ENCODE measurements around the gene PAX2. TPM values are rescaled to one million over a fixed set of nuclear protein-coding genes. Genes with fewer than 3 reads are reported as not detected.
A peak's percentile ranks its signal among the peaks of the same experiment; 100 is the strongest.

The PAX2 gene
- total and polyA plus RNA-seq, 3 donors from 2014 or later: 1.1 to 3.7 (median 1.5) TPM

DNA sequence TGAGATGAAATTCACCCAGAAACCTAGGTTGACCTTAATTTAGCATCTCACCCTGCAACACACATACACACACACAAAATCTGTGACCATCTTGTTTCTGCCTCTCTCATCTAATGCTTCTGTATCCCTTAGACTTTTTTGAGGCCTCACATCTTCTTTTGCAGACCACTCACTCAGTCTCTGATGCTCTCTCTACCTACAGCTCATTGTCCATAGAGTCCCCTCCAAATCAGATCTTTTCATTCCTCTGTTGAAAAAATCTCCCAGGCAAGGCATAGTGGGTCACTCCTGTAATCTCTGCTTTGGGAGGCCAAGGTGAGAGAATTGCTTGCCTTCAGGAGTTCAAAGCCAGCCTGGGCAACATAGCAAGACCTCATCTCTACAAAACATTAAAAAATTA, 17.6 kb upstream of the PAX2 start:
- no peak overlapping the region for H3K4me3 ChIP-seq
- no peak for DNase-seq
- intact Hi-C loops (cut with DNase I; ENCODE audit: low total_unique reads): no loop called here
- no peak overlapping the region for H3K27ac ChIP-seq
- H3K9me3 ChIP-seq: no peaks in the 10 kb centered on the region
- H3K27me3 ChIP-seq: no peaks in the 10 kb centered on the region
- H3K36me3 ChIP-seq (ENCODE audit: low read depth, missing control alignments): no peaks in the 10 kb centered on the region
- TF ChIP-seq, protein P1, sequence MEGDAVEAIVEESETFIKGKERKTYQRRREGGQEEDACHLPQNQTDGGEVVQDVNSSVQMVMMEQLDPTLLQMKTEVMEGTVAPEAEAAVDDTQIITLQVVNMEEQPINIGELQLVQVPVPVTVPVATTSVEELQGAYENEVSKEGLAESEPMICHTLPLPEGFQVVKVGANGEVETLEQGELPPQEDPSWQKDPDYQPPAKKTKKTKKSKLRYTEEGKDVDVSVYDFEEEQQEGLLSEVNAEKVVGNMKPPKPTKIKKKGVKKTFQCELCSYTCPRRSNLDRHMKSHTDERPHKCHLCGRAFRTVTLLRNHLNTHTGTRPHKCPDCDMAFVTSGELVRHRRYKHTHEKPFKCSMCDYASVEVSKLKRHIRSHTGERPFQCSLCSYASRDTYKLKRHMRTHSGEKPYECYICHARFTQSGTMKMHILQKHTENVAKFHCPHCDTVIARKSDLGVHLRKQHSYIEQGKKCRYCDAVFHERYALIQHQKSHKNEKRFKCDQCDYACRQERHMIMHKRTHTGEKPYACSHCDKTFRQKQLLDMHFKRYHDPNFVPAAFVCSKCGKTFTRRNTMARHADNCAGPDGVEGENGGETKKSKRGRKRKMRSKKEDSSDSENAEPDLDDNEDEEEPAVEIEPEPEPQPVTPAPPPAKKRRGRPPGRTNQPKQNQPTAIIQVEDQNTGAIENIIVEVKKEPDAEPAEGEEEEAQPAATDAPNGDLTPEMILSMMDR (IDR thresholded peaks at IDR 0.05): no peak
- no peak for TF ChIP-seq POLR2A (IDR thresholded peaks at IDR 0.05)
- H3K4me1 ChIP-seq: peaks cover 21% of the 10 kb centered on the region

DNA sequence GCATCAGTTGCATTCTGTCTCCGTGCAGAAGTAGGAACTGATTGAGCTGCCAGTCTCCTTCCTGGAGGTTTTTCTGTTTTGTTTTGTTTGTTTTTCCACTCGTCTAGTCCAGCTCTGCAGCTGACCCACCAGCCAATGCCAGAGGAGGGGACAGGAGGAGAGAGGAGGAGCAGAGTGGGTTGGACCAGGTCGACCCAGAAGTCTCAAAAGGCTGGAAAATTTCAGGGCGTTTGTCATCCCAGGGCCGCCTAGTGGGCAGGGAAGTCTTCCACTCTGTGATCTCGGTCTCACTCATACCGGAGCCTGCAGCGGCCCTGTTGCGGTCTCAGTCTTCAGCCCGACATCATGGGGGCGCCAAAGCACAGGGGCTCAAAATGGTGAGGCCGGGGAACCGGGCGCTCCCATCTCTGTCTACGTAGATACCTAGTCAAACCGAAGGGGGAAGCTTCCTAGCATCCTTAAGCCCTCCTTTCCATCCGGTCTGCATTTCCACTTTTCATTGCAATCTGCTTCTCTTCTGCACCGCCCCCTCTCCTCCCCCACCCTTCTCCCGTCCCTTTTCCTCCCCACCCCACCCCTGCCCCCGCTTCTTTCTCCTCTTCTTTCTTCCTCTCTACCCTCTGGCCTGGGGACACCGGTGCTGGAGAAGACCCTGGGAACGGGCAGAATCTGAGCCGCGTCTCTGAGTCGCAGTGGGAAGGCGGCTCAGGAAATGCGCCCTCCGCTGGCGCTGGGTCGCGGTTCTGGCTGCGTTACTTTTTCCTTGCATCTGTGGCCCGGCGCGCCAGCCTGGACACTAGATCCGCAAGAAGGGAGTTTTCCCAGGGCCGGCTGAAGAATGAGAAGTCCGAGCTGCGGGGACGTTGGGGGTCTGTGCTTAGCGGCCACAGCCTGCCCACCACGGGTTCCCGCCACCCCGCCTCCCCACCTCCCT, 16.2 kb upstream of the PAX2 start:
- Histone ChIP-seq H3K36me3 (ENCODE audit: low read depth, missing control alignments) (no peaks in the 10 kb centered on the region), H3K27ac (no peak overlapping the region), H3K27me3 (no peaks in the 10 kb centered on the region), H3K4me1 (peaks cover 21% of the 10 kb centered on the region), H3K4me3 (peak overlapping the region; percentile 12 to 35), H3K9me3 (no peaks in the 10 kb centered on the region)
- peak; percentile 72 for DNase-seq
- WGBS, 2 donors: 4% methylated on average over 36 to 44 of the region's 44 CpGs
- intact Hi-C loops (cut with DNase I; ENCODE audit: low total_unique reads): no loop called here
- no peak for TF ChIP-seq POLR2A (IDR thresholded peaks at IDR 0.05)
- TF ChIP-seq, protein P1 (IDR thresholded peaks at IDR 0.05): peak in 1 of 3 experiments; percentile 20

DNA sequence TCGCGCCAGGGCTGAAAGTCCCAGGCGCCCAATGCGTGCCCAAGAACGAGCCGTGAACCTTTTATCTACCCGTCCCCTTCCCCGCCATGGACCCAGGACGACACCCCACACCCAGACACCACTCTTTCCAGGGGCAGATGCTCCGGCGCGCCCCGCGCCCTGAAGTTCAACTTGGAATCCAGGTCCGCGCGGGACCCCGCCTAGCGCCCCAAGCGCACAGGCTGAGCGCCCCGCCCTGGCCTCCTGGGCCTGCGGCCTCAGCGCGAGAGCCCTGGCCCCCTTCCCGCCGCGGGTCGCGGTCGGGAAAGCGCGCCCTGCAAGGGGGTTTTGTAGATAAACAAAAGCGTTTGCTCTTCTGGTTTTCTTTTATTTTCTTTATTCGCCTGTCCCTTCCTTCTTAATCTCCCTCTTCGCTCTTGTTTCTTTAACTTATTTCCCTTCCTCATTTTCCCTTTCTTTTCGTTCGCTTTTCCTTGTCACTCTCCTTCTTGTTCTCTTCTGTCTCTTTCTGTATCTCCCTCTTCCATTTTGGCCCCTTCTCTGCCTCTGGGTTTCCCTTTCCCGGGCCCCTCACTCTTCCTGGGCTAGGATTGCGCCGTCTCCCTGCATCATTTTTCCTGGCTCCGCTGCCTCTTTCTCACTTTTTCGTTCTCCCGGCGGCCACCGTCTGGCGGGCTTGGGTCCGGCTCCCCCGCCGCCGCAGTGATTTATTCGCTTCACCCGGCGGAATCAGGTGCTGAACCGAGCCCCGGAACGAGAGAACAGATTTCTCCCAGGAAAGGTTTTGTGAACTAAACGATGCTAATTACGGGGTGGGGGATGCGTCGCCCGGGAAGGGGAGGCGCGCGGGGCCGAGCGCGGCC, 15.3 kb upstream of the PAX2 start:
- no peak for DNase-seq
- intact Hi-C loops (cut with DNase I; ENCODE audit: low total_unique reads): no loop called here
- Histone ChIP-seq H3K9me3 (no peaks in the 10 kb centered on the region), H3K36me3 (ENCODE audit: low read depth, missing control alignments) (no peaks in the 10 kb centered on the region), H3K27ac (no peak overlapping the region), H3K4me1 (peaks cover 21% of the 10 kb centered on the region), H3K27me3 (no peaks in the 10 kb centered on the region), H3K4me3 (peak overlapping the region; percentile 12 to 35)
- TF ChIP-seq POLR2A (IDR thresholded peaks at IDR 0.05): no peak
- TF ChIP-seq, protein P1 (IDR thresholded peaks at IDR 0.05): no peak
- 2% methylated on average over 58 to 68 of the region's 68 CpGs for WGBS, 2 donors

DNA sequence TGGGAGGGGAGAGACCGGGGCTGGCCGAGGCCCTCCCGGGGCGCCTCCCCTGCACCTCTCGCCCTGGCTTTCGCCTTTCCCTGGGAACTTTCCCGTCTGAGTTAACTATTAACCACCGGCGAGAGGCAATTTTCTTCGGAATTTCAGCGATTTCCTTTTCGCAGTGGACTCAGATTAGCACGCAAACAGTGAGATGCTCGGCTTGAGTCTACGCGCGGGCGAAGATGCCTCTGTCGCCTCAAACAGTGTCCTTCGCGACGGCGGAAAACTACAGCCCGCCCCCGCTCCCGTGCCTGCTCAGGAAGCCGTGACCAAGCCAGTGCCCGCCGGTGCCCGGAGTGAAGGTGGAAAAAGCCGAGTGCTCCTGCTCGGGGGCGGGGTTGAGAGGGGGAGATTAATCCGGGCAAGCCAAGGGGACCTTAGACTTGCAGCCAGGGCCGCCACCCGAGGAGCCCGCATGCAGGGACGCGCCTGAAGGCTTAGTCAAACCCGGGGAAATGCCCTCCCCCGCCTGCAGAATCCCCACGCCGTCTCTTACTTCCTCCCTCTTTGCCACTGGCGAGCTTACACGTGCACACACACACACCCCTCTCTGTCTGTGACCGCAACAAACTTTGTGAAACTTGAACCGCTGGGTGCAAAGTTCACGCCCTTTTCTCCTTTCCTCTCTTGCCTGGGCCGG, 14.5 kb upstream of the PAX2 start:
- 2 to 4% methylated on average over 32 to 49 of the region's 49 CpGs for WGBS, 2 donors
- no peaks in the 10 kb centered on the region for H3K36me3 ChIP-seq (ENCODE audit: low read depth, missing control alignments)
- peaks cover 21% of the 10 kb centered on the region for H3K4me1 ChIP-seq
- H3K27ac ChIP-seq: no peak overlapping the region
- no peaks in the 10 kb centered on the region for H3K9me3 ChIP-seq
- TF ChIP-seq, protein P1 (IDR thresholded peaks at IDR 0.05): no peak
- no peak for TF ChIP-seq POLR2A (IDR thresholded peaks at IDR 0.05)
- intact Hi-C loops (cut with DNase I; ENCODE audit: low total_unique reads): no loop called here
- DNase-seq: peak; percentile 44
- no peaks in the 10 kb centered on the region for H3K27me3 ChIP-seq
- H3K4me3 ChIP-seq: peak overlapping the region in 1 of 2 donors; percentile 35

Data from testis (tissue), 3 donors.